ENCODE measurements around the gene URGCP.
"Not testable (repeated sequence)": the region's sequence is repeated elsewhere in the genome, so short reads cannot be mapped to it uniquely, and the experiment has no call there.

Gene URGCP

DNA sequence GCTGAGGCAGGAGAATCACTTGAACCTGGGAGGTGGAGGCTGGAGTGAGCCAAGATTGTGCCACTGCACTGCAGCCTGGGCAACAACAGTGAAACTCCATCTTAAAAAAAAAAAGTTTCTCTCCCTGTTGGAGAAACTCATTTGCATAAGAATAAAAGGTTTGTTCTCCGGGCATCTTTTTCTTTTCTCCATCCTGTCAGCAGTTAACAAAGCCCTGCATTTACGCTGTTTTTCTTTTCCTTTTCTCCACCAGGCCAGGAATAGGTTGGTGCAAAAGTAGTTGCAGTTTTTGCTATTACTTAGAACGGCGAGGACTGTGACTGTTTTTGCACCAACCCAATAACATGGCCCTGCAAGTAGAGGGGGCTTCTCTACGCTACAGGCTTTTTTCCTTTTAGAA is 9.5 kb upstream of the URGCP start:
- DNase-seq = no peak

DNA sequence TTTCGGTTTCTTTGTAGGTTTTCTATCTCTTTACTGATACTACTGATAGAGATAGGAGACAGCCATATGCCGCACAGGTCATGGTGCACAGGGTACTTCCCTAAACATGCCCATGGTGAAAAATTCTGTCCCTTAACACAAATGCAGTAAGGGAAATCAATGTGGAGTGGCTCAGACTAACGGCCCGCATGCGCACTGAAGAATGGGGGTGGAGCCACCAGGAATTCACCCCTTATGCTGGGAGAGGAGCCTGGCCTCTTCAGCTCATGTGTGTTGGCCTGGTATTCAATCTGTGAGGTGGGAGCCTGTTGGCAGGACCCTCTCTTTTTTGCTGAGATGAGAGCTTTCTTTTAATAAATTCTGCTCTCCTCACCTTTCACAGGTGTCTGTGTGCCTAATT is 8.4 kb upstream of the URGCP start:
- DNase-seq = no peak

DNA sequence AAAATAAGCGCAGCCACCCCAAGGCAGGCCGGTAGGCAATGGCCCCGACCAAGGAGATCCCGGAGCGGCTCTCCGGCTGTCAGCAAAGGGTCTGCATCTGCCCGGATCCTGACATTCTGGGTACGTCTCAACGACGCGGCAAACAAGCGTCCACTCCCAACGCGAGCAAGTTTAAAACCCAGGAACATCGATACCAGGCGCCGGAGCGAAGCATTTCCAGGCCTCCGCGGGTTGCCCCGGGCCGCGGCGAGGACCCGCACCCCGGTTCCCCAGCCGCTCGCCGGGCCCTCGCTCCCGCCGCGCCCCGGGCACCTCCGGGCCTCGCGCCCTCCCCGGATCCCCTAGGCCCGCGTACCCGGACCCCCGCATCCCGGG is 453 bp downstream of the URGCP start:
- DNase-seq = no peak

DNA sequence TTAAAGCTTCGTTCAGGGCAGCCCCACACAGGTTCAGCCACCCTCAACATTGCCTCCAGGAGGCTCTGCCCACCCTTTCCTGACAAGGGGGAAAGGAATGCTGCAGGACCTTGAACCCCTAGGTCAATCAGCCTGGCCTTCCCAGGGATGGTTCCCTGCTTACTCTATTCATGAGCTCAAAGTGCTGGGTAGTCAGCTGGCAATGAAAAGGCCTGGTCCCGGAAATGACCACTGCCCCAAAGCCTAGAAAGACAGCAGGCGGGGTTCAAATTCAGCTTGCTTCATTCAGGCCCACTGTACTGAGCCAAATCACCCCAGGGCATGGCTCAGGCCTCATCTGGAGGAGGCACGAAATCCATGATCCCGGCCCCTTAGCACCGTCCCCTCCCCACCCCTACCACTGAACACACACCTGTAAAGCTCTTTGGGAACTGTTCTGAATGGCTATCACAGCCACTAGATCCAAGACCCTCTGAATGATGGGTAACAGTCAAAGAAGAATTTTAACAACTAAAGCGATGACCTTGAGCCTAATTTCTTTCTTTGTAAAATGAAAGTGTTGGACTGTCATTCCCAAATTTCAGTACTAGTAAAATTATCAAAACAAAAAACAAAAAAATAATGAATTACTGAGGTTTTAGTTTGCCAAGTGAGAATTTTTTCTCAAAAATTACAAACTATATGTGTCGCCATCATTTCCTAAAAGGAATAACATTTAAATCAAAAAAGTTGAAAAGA is 1.0 kb downstream of the URGCP start:
- DNase-seq = peak; percentile 8

DNA sequence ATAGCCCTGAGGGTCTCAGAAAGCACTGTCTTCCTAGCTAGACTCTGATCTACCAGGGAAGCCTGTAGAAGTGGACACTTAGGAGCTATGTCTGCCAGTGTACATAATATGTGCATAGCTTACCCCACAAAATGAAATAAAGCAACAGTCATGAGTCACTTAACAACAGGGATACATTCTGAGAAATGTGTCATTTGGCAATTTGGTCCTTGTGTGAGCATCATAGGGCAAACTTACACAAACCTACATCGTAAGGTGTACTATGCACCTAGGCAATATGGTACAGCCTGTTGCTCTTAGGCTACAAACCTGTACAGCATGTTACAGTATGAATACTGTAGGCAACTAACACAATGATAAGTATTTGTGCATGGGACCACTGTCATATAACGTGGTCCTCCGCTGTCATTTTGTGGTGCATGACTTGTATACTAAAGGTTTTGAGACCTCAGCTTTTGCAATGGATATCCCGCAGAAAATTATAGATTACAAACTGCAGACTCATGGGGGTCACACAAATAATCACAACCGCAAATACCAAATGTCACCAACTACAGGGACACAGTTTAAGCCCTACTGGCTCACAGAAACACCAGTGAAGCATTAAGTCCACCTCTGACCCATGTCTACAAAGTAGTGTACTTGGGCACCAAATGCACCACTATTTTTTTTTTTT is 1.7 kb downstream of the URGCP start:
- no peak for DNase-seq

DNA sequence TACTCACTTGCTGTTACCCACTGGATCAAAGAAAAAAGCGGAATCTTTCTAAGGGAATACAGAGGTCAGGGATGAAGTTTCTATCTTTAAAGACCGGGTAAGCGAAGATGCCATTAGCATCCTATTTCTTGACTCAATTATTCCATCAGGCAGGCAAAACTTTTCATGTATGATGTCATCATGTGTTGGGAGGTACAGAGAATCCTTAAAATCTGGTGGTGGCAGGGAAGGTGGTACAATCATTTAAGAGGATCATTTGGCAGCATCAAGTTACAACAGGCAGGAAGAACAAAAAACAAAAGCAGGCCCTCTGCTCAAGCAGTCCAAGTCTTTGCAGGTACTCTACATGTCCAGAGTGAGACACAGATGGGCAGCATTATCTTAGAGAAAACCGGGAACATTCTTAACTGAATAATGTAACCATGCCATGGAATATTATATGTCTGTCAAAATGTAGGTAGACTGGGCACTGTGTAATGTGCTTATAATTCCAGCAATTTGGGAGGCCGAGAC is 3.8 kb downstream of the URGCP start:
- DNase-seq = no peak

DNA sequence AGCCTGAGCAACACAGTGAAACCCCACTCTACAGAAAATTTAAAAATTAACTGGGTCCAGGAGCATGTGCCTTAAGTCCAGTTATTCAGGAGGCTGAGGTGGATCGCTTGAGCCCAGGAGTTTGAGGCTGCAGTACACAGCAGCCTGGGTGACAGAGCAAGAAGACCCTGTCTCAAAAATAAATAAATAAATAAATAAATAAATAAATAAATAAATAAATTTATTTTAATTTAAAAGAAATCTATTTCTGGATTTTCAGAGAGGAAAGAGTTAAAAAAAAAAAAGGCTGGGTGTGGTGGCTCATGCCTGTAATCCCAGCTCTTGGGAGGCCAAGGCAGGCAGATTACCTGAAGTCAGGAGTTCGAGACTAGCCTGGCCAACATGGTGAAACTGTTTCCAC is 7.8 kb downstream of the URGCP start:
- not testable (repeated sequence) for DNase-seq

DNA sequence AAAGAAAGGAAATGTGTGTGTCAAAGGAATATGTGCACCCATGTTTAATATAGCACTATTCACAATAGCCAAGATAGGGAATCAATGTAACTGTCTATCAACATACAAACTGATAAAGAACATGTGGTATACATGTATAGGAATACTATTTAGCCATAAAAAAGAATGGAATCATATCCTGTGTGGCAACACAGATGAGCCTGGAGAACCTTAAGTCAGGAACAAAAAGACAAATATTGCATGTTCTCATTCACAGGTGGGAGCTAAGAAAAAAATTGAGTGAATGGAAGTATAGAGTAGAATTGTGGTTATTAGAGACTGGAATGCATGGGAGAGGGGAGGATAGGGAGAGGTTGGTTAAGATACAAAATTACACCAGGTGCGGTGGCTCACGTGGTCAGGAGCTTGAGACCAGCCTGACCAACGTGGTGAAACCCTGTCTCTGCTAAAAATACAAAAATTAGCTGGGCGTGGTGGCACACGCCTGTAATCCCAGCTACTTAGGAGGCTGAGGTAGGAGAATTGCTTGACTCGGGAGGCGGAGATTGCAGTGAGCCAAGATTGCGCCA is 10.5 kb downstream of the URGCP start:
- no peak for DNase-seq

DNA sequence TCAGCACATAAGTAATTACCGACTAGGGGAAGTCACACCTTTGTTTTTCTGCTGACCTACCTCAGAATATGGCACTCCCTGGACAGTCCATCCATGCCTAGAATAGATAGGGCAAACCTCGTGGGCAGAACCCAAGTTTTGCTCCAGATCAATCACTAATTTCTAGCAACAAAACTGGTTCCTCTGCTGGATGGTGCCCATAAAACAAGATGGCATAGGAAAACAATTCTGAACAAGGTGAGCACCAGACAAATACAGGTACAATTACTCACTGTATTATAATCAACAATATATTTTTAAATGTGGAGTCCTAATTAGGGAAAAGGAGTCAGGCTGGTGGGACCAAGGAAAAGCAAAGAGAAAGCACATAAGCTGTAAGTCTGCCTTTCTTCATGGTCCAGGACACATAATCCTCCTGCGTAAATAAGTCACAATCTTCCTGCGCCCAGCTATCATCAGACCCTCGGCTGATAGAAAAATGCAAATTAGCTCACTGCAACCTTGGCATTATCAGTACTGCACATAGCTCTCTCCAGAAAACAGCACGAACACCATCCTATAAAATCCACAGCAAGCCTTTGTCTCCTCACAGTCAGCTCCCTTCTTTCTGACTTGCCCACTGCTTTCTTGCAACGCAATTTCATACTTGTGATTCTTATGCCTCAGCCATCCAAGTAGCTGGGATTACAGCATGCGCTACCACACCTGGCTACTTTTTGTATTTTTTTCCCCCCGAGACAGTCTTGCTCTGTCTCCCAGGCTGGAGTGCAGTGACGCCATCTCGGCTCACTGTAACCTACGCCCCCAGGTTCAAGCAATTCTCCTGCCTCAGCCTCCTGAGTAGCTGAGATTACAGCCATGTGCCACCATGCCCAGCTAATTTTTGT is 15.1 kb downstream of the URGCP start:
- DNase-seq = no peak

DNA sequence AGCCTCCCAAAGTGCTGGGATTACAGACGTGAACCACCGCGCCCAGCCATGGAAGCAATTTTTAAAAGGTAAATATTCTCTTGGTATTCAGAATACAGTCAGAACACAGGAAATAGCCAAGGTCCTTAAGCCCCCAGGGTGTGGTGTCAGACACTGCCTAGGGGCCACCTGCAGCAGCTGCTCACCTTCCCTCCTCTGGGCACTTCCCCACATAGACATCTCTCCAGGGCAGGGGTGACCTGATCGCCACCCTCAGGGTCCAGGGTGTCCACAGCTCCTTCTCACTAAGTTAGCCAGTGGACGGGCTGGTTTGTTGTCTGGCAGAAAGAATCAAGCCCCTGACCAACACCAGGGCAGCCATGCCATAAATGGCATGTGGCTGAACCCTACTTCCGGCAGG is 15.9 kb downstream of the URGCP start:
- DNase-seq = no peak

DNA sequence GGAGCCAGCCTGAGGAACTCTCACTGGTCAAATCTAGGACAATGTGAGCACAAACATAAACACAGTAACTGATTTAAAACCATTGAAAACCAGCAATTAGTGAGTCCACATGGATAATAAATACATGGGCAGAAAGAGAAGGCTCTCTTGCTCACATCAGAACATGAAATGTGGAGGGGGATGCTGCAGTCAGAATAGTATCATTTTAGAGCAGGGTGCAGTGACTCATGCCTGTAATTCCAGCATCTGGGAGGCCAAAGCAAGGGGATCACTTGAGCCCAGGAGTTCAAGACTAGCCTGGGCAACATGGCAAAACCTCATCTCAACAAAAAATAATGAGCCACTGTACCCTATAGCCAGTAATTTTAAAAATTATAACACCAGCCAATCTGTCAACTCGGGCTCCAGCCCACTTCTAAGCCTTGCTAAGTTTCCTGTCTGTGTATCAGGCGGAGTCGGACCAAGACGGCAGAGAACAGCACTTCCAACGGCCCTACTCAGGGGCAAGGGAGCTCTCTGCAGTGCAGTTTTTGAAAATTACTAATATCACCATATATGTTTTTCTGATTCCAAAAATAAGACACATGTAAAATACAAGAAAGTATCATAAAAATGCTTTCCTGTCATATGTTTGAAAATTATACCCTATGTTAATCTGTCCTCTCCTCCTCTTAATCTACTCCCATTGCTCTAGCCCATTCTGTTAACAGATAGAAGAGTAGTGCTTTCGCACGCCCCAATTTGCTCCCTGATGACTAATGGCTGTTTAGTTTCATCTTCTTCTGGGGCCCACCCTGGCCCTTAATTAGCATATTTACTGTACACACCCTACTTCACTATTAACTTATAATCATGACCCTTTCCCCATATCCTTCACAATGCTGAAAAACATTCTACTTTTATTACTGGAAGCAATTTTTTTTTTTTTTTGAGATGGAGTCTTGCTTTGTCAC is 17.1 kb downstream of the URGCP start:
- no peak for DNase-seq

DNA sequence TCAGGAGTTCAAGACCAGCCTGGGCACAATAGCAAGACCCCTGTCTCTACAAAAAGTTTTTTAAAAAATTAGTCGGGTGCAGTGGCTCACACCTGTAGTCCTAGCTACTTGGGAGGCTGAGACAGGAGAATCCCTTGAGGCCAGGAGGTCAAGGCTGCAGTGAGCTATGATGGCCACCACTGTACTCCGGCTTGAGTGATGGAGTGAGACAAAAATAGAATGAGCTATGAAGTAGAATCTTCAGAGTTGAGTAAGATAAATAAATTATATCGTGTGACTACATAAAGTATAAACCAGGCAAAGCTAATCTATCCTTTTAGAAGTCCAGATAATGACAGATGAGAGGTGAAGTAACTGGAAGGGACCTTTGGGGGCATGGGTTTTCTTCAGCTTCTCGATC is 21.8 kb downstream of the URGCP start:
- no peak for DNase-seq

DNA sequence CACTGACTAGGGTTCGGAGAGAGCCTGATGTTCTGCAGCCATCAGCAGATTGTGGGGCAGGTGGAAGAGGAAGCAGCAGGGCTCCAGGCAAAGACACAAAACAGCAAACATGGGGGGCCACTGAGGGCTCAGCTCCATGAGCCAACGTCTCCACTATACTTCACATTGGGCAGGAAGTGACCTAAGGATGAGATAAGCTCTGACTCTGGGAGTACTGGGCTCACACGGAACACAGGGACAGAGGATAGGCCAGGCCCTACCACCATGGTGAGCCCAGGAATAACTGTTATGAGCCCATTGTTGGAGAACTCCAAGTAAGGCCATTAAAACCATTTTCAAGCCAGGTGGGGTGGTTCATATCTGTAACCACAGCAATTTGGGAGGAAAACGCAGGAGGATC is 22.2 kb downstream of the URGCP start:
- DNase-seq = no peak

DNA sequence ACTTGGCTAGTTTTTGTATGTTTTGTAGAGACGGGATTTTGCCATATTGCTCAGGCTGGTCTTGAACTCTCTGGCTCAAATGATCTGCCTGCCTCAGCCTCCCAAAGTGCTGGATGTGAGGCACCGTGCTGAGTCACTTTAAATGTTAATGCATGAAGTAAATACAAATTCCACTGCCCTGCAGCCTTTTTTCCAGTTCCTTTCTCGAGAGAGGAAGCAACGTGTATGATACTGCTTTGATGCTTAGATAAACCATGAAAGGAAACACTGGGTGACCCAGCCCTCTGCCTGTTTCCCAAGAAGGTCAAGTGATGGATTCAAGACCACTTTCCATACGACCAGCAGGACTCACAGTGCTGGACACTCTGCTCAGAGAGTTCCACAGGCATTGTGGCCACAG is 25.8 kb downstream of the URGCP start:
- no peak for DNase-seq

DNA sequence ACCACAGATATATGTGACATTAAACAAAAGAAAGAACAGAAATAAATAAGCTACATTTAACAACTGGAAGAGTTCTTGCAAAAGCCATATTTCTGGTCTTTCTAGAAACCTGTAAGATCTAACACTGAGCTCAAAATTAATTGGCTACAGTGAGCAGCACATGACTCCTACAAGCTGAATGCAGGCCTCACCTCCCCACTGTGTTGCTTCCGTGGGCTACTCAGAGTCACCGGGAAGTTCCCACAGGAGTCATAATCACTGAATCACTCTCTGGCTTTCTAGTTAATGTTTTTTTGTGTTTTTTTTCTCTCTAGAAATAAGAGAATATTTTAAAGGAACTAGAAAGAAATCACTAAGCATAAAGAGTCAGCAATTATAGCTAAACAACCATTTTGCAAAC is 26.9 kb downstream of the URGCP start:
- DNase-seq = peak; percentile 85

DNA sequence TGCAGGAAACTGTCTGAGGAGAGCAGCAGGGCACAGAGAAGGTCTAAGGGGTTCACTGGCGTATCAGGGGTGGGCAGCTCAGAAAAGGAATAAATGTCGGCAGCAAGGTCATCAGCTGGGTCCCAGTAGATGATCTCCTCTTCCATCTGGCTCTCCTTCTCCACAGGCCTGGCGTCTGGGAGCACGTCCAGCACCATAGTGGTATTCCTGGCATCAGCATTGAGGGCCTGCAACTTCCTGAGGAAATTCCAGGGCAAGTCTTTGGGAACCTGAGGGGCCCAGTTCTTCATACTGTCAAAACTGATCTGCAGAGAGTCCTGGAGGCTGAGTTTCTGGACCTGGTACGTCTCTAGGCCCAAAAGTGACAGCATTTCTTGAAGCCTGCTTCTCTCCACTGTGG is 27.5 kb downstream of the URGCP start:
- no peak for DNase-seq

DNA sequence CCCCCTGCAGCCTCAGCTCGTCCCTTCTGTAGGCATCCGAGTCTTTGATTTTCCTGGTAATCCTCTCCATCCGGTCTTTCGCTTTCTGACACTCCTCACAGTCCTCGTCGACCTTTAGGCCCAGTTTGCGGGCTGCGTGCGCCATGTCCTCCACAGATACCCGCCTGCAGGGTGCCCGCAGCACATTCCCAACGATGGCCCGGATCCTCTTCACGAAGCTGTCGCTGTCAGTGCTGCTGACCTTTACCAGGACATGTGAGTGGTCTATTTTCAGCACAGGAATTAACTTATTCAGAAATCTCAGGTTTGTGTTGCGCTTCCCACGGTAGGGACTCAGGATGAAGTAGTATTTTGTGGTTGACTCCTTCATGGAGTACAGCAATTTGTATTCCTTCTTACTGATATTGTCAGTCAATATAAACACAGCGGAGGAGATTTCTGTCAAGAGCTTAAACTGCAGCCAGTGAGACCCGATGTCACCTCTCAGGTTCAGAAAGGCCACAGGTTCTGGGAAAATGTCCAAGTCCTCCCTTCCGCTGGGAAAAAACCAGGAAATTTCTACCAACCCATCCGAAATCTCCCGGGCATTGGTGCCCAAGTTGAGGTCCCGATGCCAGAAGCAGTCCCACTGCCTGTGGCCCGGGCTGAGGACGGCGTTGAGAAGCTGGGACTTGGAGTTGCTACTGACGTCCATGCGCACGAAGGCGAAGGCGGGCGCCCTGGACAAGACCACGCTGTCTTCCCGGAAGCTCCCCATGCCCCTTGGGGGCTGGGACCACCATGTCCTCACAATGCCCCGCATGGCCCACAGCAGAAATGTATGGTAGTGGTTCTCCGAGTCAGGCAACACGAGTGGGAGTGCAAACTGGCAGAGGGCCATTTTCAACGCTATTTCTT is 28.2 kb downstream of the URGCP start:
- DNase-seq = no peak

DNA sequence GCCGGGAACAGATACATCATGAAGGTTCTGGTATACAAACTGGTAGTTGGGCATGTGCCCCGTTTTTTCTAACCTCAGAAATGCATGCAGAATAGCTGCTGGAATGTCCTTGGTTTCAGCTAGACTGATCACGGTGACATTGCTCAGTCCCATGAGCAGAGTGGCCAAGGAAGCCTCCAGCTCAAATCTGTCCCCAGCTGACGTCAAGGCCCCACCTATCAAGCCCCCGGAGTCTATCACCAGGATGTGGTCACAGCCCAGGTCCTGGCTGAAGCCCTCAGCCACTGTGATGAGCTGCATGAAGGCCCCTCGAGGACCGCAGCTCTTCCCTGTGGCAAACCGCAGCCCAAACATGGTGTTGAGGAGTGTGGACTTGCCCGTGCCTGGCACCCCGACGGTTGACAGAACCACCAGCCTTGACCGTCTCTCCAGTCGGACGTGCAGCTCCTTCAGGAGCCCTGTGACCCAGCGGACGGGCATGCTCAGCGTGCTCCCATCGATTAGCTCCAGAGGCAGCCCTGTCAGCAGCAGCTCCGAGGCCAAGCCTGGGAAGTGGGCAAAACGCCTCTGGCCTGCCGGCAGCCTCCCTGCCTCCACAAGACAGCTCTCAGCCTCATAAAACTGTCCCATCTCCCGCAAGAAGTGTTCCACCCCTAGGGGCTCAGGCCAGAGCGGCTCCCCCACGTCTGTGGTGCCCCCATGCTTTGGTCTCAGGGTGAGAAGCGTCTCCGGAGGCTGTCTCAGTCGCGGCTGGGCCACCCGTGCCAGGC is 29.2 kb downstream of the URGCP start:
- no peak for DNase-seq

DNA sequence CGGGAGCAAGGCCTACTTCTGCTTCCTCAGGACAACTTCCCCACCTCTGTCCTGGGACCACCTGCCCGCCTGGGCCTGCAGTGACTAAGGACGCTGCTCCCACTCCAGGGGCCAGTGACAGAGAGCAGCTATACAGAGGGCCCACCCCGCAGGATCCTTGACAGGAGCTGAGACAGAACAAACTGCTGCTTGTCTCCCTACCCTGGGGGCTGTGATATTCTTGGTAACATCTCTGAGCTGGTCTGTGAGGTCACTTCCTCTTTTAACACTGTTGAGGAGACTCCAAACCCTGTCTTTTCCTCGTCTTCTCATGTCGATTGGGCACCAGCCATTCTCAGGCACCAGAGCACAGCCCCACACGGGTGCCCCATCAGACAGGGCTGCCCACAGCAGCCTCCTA is 30.2 kb downstream of the URGCP start:
- DNase-seq = no peak

DNA sequence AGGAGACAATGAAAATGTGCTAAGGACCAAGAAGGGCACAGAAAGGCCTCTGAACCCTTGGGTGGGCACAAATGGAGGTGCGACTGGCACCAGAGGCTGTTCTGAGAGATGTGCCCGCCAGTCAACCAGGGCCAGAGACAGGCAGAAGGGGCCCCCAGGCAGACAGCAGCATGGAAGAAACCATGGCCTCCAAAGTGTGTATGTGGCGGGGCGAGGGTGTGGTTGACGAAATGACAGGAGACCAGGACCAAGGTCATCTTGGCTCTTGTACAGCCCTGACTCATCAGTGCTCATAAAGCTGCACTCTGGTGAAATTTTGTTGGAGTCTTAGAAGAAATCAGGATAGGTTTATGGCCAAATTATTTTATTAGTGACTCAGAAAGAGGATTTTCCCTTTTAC is 33.1 kb downstream of the URGCP start:
- DNase-seq = no peak
